ENCODE data around the gene UBL3.

The UBL3 gene

DNA sequence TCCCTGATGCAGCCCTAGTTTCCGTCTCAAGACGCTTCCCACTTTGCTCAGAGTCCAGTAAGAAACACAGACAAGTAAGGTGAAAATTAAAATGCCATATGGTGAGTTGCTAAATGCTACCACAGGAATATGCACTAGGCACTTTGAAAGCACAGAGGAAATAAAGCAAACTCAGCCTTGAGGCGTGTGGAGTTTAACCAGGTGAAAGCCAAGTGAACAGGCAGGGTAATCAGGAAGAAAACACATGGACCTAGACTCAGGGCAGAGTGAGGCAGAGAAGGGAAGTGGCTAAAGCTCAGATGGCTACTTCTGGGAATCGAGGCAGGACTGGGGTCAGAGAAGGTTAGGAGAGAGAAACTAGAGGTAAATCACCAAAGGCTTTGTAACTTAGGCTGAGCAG, 5.4 kb upstream of the UBL3 start:
- no peak for DNase-seq

DNA sequence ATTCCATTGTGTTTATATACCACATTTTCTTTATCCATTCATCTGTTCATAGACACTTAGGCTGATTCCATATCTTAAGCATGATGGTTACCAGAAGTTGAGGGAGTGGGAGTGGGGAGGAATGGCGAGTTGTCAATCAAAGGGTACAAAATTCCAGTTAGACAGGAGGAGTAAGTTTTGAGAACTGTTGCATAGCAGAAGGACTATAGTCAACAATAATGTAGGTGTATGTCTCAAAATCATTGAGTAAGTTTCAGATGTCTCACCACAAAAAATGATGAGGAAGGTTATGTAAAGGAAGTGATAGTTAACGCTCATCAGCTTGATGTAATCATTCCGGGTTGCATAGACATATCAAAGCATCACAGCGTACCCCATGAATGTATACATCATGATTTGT, 4.6 kb upstream of the UBL3 start:
- DNase-seq, result no peak

DNA sequence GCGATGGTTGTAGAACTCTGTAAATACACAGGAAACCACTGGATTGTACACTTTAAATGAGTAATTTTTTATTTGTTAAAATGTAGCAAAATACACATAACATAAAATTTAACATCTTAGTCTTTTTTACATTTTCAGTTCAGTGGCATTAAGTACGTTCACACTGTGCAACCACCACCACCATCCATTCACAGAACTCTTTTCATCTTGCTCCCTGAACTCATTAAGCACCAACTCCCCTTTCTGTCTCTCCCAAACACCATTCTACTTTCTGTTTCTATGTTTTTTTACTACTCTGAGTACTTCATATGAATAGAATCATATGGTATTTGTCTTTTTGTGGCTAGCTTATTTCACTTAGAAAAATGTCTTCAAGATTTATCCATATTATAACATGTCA, 2.7 kb upstream of the UBL3 start:
- DNase-seq, result no peak

DNA sequence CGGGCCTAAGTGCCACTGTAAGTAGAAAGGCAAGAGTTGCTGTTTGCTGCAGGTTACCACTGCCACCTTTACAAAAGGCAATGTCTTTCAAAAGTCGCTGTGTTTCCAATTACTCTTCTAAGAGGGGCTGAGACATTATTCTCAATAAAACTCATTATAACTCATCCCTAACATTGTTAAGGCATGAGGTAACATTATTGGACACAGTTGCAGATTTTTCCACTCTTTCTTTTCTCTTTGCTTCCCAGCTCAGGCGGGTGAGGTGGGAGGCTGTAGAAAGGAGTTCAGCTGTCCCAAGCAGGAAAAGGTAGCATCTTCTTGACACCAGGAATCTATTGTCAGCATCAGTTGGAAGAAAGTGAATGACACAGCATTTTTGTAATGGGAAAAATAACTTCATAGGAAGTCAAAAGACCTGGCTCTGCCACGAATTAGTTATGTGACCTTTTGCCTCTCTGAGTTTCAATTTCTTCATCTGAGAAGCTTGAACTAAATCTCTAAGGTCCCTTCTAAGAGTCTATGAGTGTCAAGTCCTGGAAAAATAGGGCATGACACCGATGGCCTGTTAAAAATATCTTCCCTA, 2.1 kb upstream of the UBL3 start:
- no peak for DNase-seq

DNA sequence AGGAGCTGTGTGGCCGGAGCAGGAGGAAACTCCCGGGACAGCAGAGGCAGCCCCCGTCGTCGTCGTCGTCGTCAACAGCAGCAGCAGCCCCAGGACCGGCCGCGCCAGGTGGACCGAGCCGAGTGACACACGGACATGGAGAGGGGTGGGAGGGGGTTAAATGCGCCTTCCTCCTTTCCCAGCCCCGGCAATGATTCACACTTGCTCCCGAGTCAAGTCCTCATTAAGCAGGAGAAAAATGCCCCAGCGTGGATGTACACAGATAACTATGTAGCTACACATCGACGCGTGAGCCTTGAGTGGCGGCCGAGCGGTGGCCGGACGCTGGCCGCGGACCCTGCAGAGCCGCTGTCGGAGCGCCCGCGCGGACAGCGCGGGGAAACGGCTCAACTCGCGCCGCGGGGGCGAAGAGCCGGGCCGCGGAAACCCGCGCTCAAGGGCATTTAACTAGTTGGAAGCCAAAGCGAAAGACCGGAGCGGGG, 645 bp downstream of the UBL3 start:
- DNase-seq, result peak; percentile 45

DNA sequence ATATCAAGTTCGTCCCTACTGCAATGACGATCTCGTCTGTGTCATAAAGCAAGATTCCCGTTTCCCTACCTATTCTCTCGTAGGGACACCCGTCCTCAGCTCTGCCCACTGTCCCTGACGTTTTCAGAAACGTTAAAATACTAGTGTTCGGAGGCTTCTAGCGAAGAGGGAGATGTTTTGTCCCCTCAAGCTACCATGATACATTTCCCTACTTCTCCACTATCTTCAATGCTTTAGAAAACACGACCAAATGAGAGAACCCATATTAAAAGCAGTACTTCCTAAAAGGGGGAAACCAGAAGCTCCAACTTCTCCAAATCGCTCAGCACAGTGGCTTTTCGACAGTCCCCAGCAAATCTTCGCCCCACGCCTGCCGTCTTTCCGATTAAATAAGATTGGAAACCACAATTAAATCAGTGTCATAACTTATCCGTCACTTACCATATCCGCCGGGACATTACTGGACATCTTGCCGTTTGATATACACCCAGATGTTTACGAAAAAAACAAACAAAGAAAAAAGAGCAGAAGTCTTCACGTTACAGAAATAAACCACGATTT, 1.3 kb downstream of the UBL3 start:
- DNase-seq, result peak; percentile 39

DNA sequence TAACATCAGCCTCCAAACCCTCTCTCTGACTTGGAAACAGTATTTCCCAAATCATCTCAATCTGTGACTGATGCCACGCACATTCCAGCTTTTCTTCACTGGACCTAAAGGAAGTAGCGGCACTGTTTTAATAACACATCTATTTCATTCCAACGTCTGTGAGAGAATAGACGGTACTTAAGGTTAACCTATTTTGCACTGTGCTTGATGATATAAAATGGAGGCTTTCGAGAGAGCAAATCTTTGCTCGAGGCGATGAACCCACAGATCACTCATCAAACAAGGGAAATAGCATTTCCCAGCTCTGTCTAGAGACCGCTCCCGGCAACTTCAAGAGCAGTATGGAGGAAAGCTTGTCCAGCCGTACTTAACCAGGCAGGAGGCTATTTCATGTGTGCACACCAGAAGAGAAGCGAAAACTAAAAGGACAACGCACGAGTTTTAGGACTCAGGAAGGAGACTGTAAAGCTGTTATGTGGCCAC, 2.9 kb downstream of the UBL3 start:
- peak; percentile 22 for DNase-seq

DNA sequence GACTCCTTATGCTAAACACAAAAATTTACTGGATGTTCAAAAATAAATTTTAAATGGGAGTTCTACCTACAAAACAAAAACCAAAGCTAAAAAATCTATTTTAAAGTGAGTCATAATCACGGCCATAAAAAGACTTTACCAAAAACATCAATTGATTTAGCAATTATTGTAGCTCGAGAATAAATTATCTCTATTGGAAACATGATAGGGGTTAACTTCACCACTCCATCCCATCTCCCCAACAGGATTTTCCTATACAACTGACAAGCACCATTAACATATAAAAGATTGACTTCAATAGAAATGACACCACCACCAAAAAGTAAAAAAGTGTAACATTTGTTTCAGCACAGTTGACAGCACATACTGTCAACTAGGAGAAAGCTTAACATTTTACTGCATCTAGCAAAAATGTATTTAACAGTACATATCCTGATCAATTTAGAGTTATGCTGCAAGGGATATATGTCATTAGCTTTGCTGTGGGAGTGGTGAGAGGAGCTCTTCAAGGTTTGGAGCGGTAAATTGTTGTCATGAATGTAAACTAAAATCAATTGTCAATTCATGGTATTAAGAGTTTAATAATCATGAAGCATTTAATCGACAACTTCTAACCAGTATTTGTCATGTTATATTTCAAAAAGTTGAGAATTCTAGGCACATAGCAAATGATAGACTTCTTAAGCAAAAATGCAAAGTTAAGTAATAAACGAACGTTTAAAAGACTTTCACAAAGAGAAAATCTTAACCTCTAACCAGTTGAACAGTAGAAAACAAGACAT, 3.8 kb downstream of the UBL3 start:
- no peak for DNase-seq

DNA sequence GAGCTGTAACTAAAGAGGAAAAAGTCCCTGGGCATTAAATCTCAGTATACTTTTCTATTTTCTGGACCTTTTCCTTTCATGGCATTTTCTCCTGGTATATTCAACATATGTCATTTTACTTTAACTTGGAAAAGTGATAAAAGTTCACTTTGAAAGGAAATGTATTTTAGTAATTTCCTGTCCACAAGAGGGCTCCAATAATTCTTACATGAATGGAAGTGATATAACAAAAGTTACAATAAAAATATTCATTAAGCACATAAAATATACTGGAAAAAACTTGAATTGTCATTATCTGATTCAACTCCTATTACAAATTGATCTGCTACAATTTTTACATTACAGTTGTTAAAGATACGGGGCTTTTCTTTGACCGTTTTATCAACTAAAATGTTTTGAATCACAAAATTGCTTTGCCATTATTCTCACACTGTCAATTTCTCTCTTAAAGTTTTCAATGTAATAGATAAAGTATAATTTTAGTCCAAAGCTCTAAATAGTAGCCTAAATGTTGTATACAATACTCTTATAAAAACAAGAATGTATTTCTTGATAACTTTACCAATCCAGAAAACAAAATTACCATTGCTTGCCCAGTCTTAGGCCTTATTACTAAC, 4.9 kb downstream of the UBL3 start:
- DNase-seq, result no peak

DNA sequence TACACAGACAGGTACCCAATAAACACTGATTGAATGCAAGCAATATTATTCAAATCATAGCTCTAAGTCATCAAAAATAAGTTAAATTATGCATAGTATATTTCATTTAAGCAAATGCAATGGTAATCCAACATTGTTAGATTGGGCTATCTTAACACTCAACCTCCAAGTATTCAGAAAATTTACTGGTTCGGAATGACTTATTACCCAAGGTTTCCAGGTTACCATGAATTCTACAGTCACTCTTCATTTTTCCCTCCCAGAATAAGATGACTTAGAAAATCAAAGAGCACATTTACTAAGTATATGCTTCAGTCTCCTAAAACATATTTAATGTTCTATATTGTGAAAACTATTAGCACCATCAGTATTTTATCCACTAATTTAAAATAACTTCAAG, 6.0 kb downstream of the UBL3 start:
- no peak for DNase-seq

DNA sequence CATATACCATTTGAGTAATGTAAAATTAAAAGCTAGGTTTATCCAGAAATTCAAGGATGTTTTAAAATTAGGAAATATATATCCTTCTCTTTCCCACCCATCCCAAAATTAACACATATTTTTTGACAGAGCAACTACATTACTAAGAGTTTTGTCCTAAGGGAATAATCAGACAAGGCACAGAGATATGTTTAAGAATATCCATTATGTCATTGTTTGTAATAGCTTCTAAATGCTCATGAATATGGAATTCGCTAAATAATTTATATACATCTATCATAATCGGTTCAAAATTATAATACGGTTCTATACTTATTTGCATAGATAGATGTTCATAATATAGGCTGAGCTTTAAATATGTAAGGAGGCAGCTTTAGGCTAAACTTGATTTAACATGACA, 9.8 kb downstream of the UBL3 start:
- DNase-seq, result no peak

DNA sequence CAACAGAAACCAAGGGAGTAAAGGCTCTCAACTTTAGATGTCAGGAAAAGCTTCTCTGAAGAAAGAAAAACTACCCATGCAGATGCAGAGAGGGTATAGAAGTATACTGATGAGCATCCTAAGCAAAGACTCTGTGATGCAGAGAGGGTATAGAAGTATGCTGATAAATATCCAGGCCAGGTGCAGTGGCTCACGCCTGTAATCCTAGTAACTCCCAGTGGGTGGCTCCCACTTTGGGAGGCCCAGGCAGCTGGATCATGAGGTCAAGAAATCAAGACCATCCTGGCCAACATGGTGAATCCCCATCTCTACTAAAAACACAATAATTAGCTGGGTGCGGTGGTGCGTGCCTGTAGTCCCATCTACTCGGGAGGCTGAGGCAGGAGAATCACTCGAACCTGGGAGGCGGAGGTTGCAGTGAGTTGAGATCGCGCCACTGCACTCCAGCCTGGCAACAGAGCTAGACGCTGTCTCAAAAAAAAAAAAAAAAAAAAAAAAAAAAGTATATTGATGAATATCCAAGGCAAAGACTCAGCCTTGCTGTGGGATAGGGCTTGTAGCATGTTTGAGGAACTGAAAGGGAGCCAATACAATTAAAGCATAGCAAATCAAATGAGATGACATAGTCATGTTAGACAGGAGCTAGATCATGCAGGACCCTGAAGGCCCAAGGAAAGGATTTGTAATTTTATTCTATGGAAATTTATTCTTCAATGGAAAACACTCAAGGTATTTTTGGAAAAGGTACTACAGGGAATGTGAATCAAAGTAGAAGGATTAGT, 14.9 kb downstream of the UBL3 start:
- DNase-seq, result no peak

DNA sequence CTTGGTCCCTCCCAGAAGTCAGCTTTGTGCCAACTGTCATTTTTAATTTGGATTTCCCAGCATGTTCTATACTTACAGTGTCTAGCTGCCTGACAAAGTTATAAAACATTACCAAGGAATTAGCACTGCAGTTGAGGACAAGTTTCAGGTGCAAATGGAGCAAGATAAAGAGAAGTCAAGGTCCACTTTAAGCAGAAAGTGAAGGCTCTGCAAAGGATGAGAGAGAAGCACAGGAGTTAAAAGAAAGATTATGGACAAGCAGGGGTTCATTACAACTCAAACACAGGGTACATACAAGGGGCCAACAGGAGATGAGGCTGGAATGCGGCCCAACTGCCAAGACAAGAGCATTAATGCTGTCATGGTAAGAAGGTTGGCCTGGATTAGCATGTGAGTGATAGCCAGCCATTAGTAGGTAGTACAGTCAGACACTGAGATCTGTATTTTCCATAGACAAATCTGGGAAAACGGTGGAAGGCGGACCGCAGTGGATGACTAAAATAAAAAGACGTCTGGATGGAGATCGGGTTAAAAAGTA, 17.6 kb downstream of the UBL3 start:
- DNase-seq, result no peak

DNA sequence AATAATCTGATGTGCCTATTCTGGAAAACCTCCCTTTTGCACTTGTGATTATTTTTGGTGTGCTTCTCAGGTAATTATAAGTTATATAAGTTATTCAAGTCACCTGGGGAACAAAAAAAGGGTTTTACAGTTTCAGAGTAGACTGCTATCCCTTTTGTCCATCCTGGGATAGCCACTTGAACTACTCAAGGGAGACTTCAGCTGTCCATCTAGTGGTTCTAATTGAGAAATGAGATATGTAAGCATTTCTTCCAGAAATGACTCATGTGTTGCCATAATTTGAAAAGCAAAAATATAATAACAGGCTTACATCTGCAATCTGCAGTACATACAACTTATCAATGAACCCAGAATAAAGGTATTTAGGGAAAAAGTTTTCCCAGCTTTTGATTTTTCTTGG, 20.4 kb downstream of the UBL3 start:
- no peak for DNase-seq

DNA sequence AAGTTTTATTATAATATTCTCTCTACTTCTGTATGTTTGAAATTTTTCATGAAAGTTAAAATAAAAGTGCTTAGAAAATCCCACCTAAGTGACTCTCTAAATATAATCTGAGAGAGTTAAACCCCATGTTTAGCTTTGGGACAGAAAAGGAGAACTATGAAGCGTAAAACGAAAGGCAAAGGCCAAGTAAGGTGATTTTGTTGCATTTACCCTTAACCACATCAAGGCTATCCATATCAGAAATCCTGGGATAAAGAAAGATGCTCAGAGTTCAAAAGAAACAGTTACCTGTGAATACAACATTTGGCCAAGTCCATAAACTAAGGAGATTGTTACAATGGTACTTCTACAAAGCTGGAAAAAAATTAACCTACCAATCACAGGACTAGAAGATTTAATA, 31.3 kb downstream of the UBL3 start:
- no peak for DNase-seq

DNA sequence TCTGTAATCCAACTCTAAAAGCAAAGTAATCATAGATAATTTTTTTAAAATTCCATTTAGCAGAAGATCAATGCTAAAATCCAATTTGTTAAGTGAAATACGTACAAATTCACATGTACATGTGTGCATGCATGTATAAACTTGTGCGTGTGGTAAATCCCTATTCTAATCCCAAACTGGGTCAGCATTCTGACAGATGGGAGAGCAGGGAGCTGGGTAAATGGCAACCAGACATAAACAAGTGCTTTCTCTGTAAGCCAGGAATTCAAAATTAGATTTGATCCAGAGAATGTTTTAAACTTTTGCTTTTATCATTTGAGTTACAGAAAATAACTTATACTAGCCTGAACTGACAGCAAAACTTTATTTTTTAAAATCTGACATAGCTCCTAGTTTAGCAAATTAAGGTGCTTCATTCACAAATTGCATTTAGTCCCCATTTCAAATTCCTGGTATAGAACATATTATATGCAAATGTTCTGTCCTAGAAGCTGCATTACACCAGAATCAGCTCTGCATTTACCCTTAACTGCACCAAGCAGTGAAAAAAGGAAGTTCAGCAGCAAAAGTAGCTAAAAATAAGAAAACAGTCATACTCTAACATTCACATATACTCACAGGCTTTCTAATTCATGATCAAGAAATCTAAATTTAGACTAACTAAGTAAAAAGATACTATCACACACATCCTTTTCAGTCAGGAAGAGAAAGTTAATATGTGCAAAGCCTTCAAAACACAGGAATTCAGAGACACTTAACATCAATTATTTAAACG, 32.6 kb downstream of the UBL3 start:
- no peak for DNase-seq

DNA sequence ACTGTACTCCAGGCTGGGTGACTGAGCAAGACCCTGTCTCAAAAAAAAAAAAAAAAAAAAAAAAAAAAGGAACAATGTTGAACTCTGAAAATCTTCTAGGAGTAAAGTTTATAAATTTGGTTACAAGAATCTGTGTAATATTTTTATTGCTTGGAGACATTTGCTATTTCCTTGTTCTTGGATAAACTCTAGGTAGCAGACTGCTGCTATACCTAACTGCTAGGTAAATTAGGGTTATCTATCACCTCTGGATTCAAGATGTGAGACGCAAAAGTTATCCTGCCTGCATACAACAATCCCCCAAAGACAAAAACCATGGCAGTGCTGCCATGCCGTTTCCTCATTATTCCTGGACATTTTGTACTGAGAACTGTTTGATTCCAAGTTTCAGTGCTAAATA, 33.7 kb downstream of the UBL3 start:
- DNase-seq, result no peak

DNA sequence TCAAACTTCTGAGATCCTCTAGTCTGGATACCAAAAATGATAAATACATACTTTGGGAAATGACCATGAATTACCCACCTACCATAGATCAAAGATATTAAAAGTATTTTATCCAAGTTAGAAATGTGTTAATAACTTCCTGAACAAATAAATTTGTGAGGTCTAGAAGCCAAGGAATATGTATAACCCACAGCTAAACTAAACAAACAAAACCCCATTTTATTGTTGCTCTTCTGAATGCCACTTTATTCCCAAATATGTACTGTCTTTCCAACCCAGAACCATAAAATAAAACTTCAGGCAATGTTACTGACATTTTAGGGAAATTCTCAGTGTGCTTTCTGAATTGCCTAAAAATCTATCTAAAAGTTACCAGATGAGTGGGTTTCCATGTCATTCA, 35.1 kb downstream of the UBL3 start:
- DNase-seq, result no peak

DNA sequence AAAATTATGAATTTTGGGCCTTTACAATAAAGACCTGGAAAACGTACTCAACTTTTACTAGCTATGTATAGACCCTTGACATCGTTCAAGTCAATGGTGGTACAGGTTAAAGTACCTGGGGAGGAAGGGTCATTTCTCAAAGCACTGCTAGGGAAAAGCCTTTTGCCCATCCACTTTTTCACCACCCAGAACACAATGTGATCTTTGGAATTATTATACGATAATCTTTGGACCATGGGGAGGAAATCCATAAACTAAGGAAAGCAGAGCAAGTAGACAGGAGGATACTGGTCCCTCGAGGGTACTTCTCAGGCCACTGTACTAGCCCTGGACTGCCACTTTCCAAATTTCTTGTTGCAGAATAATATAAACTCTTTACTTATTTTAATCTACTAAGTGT, 39.5 kb downstream of the UBL3 start:
- no peak for DNase-seq

DNA sequence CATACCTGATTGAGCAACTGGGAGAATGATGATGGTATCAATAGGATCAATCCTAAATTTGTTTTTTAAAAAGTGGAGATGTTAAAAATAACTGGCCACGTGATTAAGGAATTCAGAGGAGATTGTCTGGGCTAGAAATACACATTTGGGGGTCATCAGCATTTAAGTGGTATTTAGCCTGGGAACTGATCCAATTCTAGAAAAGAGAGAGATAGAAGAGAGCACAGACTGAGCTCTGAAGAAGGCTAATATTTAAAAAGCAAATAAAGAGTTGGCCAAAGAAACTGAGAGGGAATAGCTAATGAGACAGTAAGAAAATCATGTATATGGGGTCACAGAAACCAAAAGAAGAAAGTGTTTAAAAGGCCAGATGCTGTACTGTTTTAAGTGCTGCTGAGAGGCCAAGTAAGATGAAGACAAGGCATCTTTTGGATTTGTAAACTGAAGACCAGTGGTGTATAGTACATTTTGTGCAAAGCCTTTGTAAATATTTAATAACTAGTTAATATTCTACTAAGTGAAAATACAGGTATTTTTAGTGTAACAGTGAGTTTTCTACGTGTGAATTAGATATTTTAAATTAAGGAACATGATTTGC, 40.2 kb downstream of the UBL3 start:
- DNase-seq, result no peak

DNA sequence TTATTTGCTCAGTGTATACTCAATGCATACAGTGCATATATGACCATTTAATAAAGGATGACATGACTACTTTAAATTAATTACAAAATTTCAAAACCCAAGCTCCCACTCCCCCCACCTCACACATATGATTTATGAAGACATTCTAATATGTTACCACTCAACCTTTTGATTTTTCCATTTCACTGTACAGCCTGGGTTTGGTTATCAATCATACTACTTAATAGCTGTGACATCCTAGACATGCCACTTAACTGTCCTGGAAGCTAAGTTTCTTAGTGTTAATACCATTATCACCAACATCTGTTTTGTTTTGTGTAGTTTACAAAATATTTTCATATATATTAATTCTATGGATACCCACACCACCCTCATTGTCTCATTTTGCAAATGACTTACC, 42.2 kb downstream of the UBL3 start:
- DNase-seq, result no peak
